ENCODE measurements around the gene MOK.
"Not testable (repeated sequence)": the region's sequence is repeated elsewhere in the genome, so short reads cannot be mapped to it uniquely, and the experiment has no call there.

Gene MOK

DNA sequence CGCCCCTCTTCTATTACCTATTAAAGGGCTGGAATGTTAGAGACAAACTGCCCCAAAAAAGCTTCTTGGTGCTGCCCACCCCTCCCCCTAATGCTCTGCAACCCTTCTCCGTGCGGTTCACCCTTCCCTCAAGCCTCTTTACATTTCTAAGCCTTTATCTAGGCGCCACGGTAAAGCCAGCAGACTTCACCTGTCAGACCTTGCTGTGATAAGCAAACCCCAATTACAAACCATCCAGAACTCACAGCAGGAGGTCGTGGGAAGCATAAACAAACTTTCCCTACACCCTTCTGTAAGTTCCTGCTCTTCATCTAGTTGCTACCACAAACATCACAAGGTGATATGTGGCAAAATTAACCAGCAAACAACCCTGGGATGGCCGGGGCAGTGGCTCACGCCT, 56.8 kb downstream of the MOK start:
- DNase-seq (ENCODE audit: low read depth in 2 of 2) = no peak

DNA sequence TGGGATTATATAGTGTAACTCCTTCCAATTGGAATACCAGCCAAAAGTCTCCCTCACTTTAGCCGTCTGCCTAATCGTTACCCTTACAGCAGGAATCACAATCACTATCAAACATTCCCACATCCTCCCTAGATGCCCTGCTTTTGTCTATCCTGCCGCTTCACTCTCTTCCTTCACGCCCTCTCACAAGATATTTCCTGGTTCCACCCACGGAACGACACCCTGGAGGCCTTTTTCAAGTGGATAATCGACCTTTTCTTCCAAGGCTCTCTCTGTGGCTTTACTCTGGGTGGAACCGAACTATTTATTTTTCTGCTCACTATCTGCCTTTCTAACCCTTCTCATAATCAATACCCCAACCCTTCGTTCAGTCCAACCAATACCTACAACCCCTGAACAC, 58.9 kb downstream of the MOK start:
- no peak for DNase-seq (ENCODE audit: low read depth in 2 of 2)

DNA sequence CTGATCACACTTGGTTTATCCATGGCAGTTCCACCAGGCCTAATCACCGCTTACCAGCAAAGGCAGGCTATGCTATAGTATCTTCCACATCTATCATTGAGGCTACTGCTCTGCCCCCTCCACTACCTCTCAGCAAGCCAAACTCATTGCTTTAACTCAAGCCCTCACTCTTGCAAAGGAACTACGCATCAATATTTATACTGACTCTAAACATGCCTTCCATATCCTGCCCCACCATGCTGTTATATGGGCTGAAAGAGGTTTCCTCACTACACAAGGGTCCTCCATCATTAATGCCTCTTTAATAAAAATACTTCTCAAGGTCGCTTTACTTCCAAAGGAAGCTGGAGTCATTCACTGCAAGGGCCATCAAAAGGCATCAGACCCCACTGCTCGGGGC, 61.2 kb downstream of the MOK start:
- DNase-seq (ENCODE audit: low read depth in 2 of 2) = not testable (repeated sequence)

DNA sequence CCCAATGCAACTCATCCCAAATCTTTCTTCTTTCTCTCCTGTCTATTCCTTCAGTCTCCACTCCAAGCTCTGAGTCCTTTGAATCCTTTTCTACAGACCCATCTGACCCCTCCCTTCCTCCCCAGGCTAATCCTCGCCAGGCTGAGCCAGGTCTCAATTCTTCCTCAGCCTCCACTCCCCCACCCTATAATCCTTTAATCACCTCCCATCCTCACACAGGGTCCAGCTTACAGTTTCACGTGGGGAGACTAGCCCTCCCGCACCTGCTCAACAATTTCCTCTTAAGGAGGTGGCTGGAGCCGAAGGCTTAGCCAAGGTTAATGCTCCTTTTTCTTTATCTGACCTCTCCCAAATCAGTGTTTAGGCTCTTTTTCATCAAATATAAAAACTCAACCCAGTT, 63.8 kb downstream of the MOK start:
- no peak for DNase-seq (ENCODE audit: low read depth in 2 of 2)

DNA sequence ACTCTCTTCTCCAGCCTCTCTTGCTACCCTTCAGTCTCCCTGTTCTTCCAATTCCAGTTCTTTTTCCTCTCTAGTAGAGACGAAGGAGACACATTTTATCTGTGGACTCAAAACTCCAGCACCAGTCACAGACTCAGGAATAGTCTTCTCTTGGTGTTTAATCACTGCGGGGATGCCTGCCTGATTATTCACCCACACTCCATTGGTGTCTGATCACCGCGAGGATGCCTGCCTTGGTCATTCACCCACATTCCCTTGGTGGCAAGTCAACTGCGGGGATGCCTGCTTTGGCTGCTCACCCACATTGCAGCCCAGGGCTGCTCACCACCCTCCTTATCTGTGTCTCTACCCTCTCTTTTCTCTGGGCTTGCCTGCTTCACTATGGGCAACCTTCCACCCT, 64.5 kb downstream of the MOK start:
- not testable (repeated sequence) for DNase-seq (ENCODE audit: low read depth in 2 of 2)

DNA sequence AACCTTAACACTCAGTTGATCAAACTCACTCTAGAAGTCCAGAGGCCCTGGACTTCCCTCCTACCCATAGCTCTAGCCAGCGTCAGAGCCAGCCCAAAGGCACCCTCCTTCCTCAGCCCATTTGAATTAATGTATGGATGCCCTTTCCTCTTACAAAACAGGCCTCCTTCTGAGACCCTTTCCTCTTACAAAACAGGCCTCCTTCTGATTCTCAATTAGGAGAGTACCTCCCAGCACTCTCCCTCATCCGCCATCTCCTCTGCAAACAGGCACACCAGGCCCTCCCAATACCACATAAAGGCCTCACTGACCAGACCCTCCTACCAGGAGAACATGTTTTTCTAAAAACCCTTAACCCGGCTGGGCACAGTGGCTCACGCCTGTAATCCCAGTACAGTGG, 65.7 kb downstream of the MOK start:
- no peak for DNase-seq (ENCODE audit: low read depth in 2 of 2)

DNA sequence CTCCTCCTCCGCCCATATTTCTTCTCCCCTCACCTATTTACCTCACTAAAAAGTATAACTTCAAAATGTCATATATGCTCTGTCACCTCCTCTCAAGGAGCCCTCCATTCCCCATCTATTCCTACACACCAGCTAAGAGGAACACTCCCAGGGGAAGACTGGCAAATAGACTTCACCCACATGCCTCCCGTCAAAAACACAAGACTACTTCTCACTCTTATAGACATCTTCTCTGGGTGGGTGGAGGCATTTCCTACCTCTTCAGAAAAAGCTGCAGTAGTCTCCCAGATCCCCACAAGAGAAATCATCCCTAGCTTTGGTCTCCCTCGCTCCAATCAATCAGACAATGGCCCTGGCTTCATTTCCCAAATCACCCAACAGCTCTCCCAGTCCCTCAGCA, 66.2 kb downstream of the MOK start:
- no peak for DNase-seq (ENCODE audit: low read depth in 2 of 2)

DNA sequence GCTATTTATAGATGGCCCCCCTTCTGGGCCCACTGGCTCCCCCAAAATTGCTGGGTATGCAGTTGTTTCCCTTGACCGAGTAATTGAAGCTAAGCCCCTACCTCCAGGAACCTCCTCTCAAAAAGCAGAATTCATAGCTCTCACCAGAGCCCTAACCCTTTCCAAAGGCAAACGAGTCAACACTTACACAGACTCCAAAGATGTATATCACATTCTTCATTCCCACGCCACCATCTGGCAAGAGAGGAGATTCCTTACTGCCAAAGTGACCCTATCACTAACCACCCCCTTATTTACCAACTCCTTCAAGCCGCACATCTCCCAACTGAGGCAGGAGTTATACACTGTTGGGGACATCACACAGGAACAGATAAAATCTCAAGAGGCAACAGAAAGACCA, 66.8 kb downstream of the MOK start:
- DNase-seq (ENCODE audit: low read depth in 2 of 2) = no peak

DNA sequence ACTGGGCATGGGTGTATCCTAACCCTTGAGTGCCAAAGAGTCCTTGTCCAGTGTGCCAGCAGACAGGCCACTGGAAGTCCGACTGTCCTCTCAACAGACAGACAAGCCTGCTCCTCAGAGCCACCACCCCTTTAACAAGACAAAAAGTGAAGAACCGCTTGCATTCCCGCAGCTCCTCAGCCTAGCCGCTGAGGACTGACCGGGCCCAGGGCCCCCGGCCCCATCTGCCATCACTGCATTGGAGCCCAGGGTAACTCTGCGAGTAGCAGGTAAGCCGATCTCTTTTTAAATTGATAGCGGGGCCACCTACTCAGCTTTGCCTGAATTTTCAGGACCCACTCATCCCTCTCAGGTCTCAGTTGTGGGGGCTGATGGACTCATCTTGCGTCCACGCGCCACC, 68.9 kb downstream of the MOK start:
- no peak for DNase-seq (ENCODE audit: low read depth in 2 of 2)

DNA sequence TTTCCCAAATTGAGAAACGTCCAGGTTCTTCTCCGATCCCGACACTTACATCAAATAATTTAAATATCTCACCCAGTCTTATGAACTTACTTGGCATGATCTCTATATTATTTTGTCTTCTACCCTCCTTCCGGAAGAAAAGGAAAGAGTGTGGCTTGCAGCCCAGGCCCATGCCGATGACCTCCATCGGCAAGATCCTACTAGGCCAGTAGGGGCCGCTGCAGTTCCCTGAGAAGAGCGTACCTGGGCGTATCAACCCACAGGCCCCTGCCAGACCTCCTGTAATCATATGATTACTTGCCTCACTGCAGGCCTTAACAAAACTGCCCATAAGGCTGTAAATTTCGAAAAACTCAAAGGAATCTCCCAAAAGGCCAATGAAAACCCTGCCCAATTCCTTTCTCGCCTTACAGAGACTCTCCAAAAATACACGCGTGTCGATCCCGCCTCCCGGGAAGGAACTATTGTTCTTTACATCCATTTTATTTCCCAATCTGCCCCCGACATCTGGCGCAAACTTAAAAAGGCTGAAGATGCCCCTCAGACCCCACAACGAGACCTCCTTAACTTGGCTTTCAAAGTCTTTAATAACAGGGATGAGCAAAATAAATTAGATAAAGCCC, 69.6 kb downstream of the MOK start:
- peak; percentile 45 to 56 for DNase-seq (ENCODE audit: low read depth in 2 of 2)

DNA sequence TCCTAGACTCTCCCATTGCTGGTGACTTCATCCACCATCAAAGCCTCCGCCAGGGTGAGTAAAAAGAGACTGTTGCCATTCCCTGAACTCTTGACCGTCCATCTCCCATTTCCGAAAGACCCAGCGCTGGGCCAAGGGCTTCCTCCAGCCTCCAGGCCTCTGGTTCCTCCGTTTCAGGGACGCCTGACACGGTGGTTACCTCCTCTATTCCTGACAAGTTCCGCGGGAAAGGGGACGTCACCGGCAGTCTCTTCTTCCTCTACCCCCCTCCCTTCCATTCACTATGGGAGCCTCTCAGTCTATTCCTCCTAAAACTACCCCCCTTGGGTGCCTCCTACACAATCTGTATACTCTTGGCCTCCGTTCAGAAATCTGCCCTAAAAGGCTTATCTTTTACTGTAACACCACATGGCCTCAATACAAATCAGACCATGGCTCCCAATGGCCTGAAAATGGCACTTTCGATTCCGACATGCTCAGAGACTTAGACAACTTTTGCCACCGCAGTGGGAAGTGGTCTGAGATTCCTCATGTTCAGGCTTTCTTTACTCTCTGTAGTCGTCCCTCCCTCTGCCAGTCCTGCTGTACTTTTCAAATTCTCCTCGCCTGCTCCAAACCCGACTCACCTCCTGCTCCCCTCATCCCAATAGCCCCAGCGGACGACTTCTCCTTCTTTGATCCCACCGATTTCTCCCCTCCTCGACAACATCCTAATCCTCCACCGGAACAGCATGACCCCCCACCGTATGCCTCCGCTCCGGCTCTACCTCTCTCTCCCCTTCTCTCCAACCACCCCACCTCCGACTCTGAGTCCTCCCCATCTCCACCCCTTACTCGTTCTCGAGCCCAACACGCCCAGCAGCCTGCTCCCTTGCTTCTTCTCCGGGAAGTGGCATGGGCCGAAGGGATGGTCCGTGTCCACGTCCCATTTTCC, 70.4 kb downstream of the MOK start:
- DNase-seq (ENCODE audit: low read depth in 2 of 2) = no peak

DNA sequence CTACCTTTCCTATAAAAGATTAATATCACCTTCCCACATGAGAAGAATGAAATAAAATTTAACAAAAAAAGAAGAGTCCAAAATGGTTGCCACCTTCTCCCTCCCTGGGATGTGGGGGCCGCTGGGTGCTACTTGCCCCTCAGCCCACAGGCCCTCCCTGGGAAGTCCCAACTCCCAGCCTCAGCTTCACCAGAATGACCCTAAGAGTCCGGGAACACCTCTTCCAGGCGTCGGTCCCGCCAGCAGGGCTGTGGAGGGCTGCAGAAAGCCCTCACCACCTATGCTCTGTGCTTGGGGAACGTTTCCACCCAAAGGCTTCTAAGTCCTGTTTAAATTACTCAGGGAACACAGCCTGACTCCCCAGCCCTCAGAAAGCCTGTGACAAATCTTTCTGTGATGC, 71.9 kb downstream of the MOK start:
- no peak for DNase-seq (ENCODE audit: low read depth in 2 of 2)

DNA sequence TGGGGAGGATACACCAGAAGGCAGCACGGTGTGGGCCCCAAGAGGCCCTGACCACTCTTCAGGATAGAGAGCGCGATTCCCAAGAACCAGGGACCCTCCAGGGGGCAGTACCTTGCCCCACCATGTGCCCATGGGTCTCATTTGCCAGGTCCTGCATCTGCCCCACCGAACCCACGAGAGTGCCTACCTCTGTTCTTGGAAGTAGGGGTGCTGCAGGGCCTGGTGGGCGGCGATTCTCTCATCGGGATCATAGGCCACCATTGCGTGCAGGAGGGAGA, 72.7 kb downstream of the MOK start:
- no peak for DNase-seq (ENCODE audit: low read depth in 2 of 2)

DNA sequence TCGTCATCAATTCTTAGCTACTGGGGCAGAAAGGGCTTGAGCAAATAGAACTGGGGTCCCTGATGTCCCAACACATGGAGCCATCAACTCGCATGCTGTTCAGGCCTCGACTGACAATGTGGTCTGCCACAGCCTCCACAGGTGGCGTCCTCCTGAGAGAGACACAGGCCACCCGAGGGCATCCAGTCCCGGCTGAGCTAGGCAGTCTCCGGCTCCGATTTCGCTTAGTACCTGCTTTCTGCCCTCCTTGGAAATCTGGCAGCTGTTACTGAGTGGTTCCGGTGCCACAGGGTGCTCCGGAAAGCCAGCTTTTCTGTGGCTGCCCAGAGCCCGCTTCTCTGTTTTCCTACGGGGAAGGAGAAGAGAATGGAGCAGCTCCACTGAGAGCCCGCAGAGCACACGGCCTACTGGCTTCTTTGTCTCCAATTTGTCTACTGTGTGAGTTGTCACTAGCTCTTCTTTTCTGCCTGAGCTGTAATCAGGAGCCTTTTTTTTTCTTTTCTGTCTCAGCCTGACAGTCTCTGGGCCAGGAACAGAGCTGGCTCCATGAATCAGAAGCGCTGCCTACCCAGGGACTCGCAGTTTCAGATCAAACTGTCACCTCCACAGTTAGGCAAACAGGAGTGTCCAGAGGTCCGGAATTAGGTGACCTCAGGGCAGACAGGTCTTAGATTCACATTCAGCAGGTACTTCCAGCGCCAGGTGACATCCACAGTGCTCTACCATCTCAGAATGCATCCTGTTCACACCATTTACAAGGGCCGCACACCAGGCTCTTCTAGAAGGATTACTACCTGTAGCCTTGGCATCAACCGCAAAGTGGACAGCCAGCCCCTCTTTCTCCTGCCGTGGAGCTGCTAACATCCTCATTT, 73.3 kb downstream of the MOK start:
- DNase-seq (ENCODE audit: low read depth in 2 of 2) = no peak

DNA sequence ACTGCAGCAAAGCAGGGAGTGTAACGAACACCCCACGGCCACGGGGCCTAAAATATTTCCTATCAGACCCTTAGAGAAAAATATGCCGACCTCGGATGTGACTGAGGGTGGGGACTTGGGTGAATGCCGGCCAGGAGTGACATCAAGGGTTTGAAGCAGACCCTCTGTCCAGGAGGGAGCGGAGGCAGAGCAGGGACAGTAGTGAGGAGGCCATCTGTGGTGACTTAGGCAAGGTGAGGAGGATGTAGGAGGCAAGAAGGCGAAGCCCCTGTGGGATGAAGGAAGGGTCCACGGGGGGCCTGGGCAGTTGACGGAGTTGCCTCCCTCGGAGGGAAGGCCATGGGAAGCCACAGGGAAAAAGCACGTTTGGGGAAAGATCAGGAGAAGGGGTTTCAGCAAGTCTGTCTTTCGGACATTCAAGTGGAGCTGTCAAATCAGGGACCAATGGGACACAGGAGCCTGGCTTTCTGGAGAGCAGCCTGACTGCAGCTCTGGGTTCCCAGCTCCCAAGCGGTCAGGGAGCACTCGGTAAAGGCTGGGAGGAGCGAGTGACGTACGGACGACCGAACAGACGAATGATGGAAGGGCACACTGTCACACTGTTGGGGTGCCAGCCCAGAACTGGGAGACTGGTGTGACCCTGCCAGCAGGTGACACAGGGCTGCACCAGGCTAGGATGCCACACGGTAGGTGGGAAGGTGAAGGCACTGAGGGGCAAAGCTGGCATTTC, 74.3 kb downstream of the MOK start:
- no peak for DNase-seq (ENCODE audit: low read depth in 2 of 2)

DNA sequence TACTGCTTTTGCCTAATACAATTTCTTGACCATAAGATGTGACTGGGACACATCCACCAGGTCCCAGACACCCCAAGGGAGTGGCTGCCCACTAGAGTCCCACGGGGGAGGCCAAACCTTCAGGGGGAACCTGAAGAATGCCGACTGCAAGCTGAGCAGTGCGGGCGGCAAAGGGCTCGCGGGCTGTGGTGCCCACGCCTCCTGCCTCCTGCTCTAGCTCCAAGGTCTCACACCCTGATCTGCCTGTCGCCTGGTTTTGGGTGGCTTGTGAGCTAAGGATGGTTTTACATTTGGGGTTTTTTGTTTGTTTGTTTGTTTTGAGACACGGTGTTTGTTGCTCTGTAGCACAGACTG, 75.2 kb downstream of the MOK start:
- DNase-seq (ENCODE audit: low read depth in 2 of 2) = no peak

DNA sequence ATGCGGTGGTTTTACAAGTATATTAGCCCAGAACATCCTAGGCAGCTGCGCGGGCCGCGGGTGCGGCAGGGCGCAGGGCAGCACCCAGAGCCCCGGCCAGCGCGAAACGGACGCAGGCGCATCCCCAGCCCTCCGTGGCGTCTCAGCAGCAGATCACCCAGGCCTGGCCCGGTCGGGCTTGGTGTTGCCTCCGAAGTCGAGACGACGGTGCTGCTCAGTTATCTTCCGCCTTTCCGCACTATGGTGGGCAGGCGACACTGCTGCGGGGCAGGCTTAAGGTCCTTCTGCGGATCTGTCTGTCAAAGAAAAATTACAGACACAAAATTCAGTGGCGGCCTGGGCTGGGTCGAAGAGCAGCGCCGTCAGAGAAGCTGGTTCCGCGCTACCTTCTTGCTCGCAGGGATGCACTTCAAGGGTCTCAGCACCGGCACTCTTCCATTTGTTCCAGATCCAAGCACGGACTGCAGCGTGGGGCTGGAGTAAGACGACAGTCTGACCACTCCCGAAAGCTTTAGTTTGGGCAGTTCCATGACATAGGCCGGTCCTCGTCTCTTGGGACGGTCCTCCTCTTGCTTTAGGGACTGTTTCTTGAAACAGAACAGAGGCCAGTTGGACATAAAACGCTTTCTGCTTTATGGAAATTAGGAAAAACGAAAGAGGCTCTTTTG, 75.8 kb downstream of the MOK start:
- no peak for DNase-seq (ENCODE audit: low read depth in 2 of 2)

DNA sequence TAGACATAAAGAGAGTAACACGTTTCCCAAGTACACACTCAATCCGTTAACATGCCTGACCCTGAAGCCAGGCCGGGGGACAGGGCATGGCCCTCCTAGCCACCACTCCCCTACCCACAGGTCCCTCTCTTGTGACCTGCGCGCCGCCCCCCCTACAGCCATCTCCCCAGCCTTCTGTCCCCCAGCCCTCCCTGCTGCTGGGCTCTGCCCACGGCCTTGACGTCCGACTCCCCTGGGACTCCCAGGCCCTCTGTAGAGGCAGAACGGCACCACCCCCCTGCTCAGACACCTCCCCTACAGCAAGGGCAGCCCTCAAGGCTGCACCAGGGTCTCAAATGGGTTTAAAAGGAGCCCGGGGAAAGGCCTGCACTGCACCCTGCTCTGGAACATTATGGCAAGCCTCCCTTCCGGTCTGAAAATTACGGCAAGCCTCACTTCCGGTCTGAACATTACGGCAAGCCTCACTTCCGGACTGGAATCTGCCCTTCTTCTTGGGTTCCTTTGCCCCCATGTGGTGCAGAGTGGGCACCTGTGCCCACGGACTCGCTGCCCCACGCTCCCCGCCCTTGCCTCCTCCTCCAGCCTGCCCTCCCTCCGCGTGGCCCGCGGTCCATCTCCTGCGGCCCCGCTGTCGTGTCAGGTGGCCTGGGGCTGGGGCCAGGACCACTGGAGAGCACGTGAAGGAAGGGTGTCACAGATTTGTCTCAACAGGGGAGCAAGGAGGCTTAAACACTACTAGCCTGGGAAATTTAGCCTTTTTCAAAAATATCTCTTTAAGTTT, 77.6 kb downstream of the MOK start:
- no peak for DNase-seq (ENCODE audit: low read depth in 2 of 2)

DNA sequence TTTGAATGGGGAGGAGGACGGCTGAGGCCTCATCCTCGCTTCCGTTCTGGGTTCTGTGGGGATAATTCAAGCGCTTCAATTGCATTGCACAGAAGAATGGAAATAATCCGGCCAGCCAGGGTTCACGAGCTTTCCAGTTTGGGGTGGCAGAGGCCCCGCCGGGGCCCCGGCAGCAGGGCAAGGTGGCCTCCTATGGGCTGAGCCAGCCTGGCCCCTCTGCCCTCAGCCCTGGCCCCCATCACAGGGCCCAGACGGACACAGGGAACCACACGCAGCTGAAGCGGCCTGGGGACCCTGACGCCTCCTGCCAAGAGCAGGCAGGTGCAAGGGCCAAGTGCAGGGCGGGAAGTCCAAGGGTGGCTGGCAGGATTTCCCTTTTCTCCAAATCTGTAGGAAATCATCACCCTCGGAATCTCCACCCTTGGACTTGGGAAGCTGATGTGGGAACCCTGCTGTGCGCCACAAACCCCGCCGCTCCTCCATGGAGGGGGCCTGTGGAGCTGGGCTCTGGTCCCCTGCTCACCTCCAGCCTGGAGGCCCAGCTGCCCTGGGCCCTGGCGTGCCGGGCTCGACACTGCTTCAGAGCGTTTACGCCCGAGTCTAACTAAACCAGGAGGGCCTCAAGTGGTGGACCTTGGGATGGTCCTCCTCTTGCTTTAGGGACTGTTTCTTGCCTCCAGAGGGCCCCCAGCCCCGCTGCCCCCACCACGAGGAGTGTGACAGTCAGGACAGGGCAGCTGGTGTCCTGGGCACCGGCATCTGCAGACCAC, 78.4 kb downstream of the MOK start:
- DNase-seq (ENCODE audit: low read depth in 2 of 2) = no peak

DNA sequence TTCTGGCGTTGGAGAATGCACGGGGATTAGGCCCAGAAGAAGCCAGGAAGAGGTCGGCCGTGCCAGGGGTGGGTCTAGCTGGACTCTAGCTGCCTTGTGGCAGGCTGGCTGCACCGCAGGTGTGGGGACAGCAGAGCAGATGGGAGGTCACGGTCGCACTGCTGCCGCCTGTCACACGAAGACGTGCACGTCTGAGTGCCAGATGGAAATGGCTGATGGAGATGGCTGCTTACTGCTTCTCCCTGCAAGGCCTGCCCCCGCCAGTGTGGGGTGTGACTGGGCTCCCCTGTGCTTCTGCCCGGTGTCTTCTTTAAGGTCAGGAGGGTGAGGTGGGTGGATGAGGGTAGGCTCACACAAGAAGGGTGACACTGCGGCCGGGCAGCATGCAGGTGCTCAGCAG, 79.0 kb downstream of the MOK start:
- no peak for DNase-seq (ENCODE audit: low read depth in 2 of 2)

Measured in stimulated activated CD8-positive, alpha-beta memory T cell treated with anti-CD3 and anti-CD28 coated beads, Interleukin-7, amount 100 ng/mL, for 1 hour (primary cell).